Measurements from ENCODE around the gene EPHA4.

- TF ChIP-seq POLR2AphosphoS5 (IDR thresholded peaks at IDR 0.05; ENCODE audit: low read depth, low read length) (no peak), CTCF (IDR thresholded peaks at IDR 0.05) (no peak), SIN3A (IDR thresholded peaks at IDR 0.05; ENCODE audit: borderline replicate concordance, insufficient read depth, low read depth, low read length) (no peak)
Measured at GRCh38 chr2:221402072-221402471, 170.0 kb downstream of the EPHA4 start.

All from Panc1 (cell line).